Spinal cord (tissue), 10 donors: ENCODE results near the gene R3HDM2. TPM values are rescaled to one million over a fixed set of nuclear protein-coding genes. Genes with fewer than 3 reads are reported as not detected.

ENCODE experiments used
- DNase-seq, 6 donors: peaks; one replicate each; pipeline versions ENCODE4 v3.0.0 to v3.0.0-alpha.2; 2013 to 2015; ENCODE audit warnings: low spot score in 6 of 6, low read depth in 4 of 6
- H3K27ac ChIP-seq: one replicate; pipeline ENCODE4 v1.5.1; 2013; ENCODE audit warnings: low read depth, low read length, control low read depth
- H3K27me3 ChIP-seq: one replicate; pipeline ENCODE4 v1.6.1; 2013; ENCODE audit warnings: low read length; ENCODE audit not compliant: control insufficient read depth, insufficient read depth
- H3K36me3 ChIP-seq: one replicate; pipeline ENCODE4 v1.6.1; 2013; ENCODE audit warnings: low read length; ENCODE audit not compliant: control insufficient read depth, insufficient read depth
- H3K4me1 ChIP-seq: one replicate; pipeline ENCODE4 v1.6.1; 2013; ENCODE audit warnings: low read length; ENCODE audit not compliant: control insufficient read depth, insufficient read depth
- H3K4me3 ChIP-seq: one replicate; pipeline ENCODE4 v1.5.1; 2013; ENCODE audit warnings: low read depth, low read length, control low read depth
- H3K9me3 ChIP-seq: one replicate; pipeline ENCODE4 v1.6.1; 2013; ENCODE audit warnings: low read length; ENCODE audit not compliant: control insufficient read depth, insufficient read depth
- WGBS: methylation state at CpG from one replicate; pipeline ENCODE4 v1.1.5; 2013; ENCODE audit warnings: missing lambda C conversion rate; ENCODE audit not compliant: insufficient coverage; 5-methylcytosine and 5-hydroxymethylcytosine counted together
- polyA plus RNA-seq, 2 donors: library from polyadenylated mRNA; unstranded; fragments of 120-200 nt; gene quantifications; one replicate each; pipeline ENCODE4 v1.2.1, GENCODE V29; 2013; ENCODE audit not compliant: insufficient read length in 2 of 2
- total RNA-seq, 2 donors: library from RNA; depleted of rRNA in 1 of 2; stranded (reverse); fragments of 120-200 nt in 1 of 2; fragments of >200 nt in 1 of 2; gene quantifications; one replicate each; pipeline versions ENCODE4 v1.2.3 to v1.2.4, GENCODE V29; 2013 to 2014
- donor health status: healthy.

The R3HDM2 gene
- total and polyA plus RNA-seq, 4 donors: 42.7 to 98.2 (median 65.1) TPM

GRCh38 chr12:57467915-57468314 lies 37.1 kb upstream of the R3HDM2 start:
- Histone ChIP-seq H3K27me3 (peaks cover 11% of the 10 kb centered on the region), H3K4me1 (no peaks in the 10 kb centered on the region), H3K9me3 (no peaks in the 10 kb centered on the region), H3K4me3 (no peak overlapping the region), H3K27ac (no peak overlapping the region), H3K36me3 (peaks cover 14% of the 10 kb centered on the region)
- no peak for DNase-seq
- 91% methylated on average over 10 of the region's 11 CpGs for WGBS

DNA sequence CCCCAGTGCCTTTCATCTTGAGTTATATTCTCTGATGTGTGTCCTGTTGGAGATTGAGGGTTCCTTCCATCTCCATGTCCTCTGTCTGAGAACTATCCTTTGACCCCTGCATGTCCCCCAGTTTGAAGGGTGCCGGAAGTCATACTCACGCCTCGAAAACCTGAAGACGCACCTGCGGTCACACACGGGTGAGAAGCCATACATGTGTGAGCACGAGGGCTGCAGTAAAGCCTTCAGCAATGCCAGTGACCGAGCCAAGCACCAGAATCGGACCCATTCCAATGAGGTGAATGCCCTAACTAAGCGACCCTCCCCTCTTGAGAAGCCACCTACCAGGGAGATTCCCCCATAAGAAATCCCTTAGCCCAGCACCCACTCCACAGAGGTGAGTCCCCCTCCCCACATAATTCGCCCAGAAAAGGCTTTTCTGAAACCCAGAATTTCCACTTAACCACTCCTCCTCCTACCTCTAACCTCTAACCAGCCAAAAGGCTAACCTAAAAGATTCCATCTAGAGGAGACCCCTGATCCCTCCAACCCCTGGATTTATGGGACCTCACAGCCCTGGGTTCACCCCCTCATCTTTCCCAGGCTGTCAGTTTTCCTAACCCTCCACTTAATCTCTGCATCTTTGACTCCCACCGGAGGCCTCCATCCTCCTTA lies 36.5 kb upstream of the R3HDM2 start:
- Histone ChIP-seq H3K4me3 (no peak overlapping the region), H3K27me3 (peaks cover 10% of the 10 kb centered on the region), H3K36me3 (peaks cover 14% of the 10 kb centered on the region), H3K27ac (no peak overlapping the region), H3K9me3 (no peaks in the 10 kb centered on the region), H3K4me1 (peaks cover 6% of the 10 kb centered on the region)
- DNase-seq: no peak
- 92% methylated on average over 12 of the region's 12 CpGs for WGBS

GRCh38 chr12:57465747-57466505 lies 35.1 kb upstream of the R3HDM2 start:
- WGBS: 82% methylated on average over 11 of the region's 14 CpGs
- H3K27me3 ChIP-seq: peaks cover 18% of the 10 kb centered on the region
- H3K36me3 ChIP-seq: peaks cover 14% of the 10 kb centered on the region
- no peak overlapping the region for H3K27ac ChIP-seq
- H3K4me3 ChIP-seq: no peak overlapping the region
- H3K4me1 ChIP-seq: peaks cover 19% of the 10 kb centered on the region
- no peaks in the 10 kb centered on the region for H3K9me3 ChIP-seq
- DNase-seq: no peak

- Histone ChIP-seq H3K36me3 (peaks cover 8% of the 10 kb centered on the region), H3K27ac (no peak overlapping the region), H3K4me1 (peaks cover 25% of the 10 kb centered on the region), H3K9me3 (no peaks in the 10 kb centered on the region), H3K27me3 (peaks cover 24% of the 10 kb centered on the region), H3K4me3 (no peak overlapping the region)
- WGBS: 100% methylated on average over 2 of the region's 6 CpGs
- DNase-seq: no peak
Measured at GRCh38 chr12:57465030-57465746, 34.3 kb upstream of the R3HDM2 start.

DNA sequence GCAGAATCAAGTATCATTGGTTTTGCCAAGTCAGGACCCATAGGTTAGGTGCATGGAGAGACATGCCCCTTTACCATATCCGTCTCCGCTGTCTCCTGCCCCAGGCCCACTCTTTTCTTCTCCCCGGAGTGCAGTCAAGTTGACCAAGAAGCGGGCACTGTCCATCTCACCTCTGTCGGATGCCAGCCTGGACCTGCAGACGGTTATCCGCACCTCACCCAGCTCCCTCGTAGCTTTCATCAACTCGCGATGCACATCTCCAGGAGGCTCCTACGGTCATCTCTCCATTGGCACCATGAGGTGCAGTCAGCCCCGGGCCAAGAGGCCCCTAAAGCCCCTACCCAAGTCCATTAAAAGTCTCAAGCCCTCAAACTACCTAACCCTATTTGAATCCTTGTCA lies 33.7 kb upstream of the R3HDM2 start:
- peaks cover 25% of the 10 kb centered on the region for H3K4me1 ChIP-seq
- H3K27ac ChIP-seq: no peak overlapping the region
- H3K27me3 ChIP-seq: peaks cover 24% of the 10 kb centered on the region
- WGBS: 95% methylated on average over 12 of the region's 12 CpGs
- peaks cover 7% of the 10 kb centered on the region for H3K36me3 ChIP-seq
- no peaks in the 10 kb centered on the region for H3K9me3 ChIP-seq
- H3K4me3 ChIP-seq: no peak overlapping the region
- DNase-seq: no peak

DNA sequence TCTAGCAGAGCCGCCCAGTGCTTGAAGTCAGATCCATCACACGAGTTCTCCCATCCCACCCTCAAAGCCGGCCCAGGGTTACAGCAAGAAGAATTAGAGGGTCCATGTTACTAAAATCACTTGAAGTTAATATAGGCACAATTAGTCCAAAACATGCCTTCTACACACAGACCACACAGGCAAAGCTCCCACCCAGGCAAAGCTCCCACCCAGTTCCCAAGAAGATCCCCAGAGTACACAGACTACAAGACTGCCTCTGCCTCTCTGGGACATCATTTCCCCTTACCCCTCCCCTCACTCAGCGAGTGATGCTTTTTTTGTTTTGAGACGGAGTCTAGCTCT lies 32.0 kb upstream of the R3HDM2 start:
- H3K4me1 ChIP-seq: peaks cover 37% of the 10 kb centered on the region
- WGBS: 53% methylated on average over 2 of the region's 5 CpGs

DNA sequence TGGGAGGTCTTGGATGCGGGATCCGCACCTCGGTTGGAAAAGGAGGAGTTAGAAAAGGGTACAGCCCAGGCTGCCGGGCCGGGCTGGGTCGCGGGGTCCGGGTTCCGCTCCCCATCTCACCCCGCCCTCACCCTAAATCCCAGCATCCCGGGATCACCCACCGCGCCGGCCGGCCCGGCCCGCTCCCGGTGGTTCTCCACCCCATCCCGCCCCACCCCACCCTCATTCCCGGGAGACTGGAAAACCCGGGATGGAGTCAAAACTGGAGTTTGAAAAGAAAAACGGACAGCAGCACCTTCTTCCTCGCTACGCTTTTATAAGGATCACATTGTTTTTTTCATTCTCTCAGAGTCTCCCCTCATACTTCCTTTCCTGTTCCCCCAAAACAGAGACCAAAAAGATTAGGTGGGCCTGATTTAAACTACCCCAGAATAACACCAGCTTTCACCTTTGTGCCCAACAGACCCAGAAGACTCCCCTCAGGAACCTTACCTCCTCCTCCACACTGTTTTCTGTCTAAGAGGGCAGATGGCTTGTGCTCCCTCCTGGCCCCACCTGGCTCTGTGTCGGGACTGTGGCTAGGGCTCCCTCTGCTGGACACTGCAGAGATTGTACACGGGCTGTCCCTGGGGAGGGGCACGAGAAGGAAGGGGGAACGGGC lies 31.5 kb upstream of the R3HDM2 start:
- peaks cover 24% of the 10 kb centered on the region for H3K27me3 ChIP-seq
- no peaks in the 10 kb centered on the region for H3K9me3 ChIP-seq
- WGBS: 0% methylated on average over 20 of the region's 28 CpGs
- peak in 4 of 6 donors; percentile 66 to 93 (median 76) for DNase-seq
- H3K27ac ChIP-seq: peak overlapping the region; percentile 86
- peak overlapping the region; percentile 71 for H3K4me3 ChIP-seq
- H3K36me3 ChIP-seq: peaks cover 7% of the 10 kb centered on the region
- H3K4me1 ChIP-seq: peaks cover 37% of the 10 kb centered on the region

More for the DNA sequence above, 32.0 kb upstream of the R3HDM2 start:
- Histone ChIP-seq H3K27me3 (peaks cover 24% of the 10 kb centered on the region), H3K36me3 (peaks cover 7% of the 10 kb centered on the region), H3K27ac (peak overlapping the region; percentile 86), H3K9me3 (no peaks in the 10 kb centered on the region), H3K4me3 (peak overlapping the region; percentile 71)
- DNase-seq: no peak

- peak overlapping the region; percentile 86 for H3K27ac ChIP-seq
- H3K4me3 ChIP-seq: peak overlapping the region; percentile 71
- peaks cover 7% of the 10 kb centered on the region for H3K36me3 ChIP-seq
- WGBS: 0% methylated on average over 3 of the region's 9 CpGs
- H3K9me3 ChIP-seq: no peaks in the 10 kb centered on the region
- DNase-seq: peak in 1 of 6 donors; percentile 19
- peaks cover 24% of the 10 kb centered on the region for H3K27me3 ChIP-seq
- H3K4me1 ChIP-seq: peaks cover 37% of the 10 kb centered on the region
Measured at GRCh38 chr12:57461917-57462250, 31.0 kb upstream of the R3HDM2 start.

DNA sequence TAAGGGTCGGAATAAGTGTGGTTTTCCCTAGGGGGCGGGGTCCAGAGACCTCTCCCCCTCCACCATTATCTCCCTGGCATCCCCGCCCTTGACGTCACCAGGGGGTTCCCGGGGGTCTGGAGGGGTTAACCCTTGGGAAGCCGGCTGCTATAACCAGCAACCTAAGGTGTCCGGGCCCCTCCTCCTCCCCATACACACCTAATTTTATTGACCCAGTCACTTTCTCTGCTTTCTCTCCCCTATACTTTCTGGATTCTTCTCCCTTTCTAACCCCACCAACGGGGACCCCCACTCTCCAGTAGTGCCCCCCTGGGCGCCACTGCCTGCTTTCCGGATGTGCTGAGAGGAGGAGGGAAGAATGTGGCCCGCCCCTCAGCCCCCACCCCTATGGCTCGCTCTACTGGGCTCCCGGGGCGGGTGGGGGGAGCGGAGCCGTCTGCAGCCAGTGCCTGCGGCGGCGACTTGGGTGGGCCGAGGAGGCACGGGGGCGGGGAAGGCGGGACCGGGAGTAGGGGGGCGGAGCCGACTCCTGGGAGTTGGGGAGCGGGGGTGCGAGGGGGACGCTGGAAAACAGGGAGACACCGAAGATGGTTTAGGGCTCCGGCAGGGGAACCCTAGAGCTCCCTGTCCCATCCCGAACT lies 30.6 kb upstream of the R3HDM2 start:
- H3K36me3 ChIP-seq: peaks cover 7% of the 10 kb centered on the region
- peak overlapping the region; percentile 71 for H3K4me3 ChIP-seq
- WGBS: 0% methylated on average over 12 of the region's 32 CpGs
- no peaks in the 10 kb centered on the region for H3K9me3 ChIP-seq
- H3K27ac ChIP-seq: peak overlapping the region; percentile 86
- peaks cover 40% of the 10 kb centered on the region for H3K4me1 ChIP-seq
- peak in 4 of 6 donors; percentile 35 to 83 (median 49) for DNase-seq
- peaks cover 24% of the 10 kb centered on the region for H3K27me3 ChIP-seq
